DMS 273 treated with DMSO at 0.1 percent for 48 hours (cell line): ENCODE results near the gene MYO5B.
"Not testable (repeated sequence)": the region's sequence is repeated elsewhere in the genome, so short reads cannot be mapped to it uniquely, and the experiment has no call there.

ENCODE experiments used
- DNase-seq: peaks from one replicate; lab custom pipeline; 2025; lab: John Stamatoyannopoulos, UW

The MYO5B gene

DNA sequence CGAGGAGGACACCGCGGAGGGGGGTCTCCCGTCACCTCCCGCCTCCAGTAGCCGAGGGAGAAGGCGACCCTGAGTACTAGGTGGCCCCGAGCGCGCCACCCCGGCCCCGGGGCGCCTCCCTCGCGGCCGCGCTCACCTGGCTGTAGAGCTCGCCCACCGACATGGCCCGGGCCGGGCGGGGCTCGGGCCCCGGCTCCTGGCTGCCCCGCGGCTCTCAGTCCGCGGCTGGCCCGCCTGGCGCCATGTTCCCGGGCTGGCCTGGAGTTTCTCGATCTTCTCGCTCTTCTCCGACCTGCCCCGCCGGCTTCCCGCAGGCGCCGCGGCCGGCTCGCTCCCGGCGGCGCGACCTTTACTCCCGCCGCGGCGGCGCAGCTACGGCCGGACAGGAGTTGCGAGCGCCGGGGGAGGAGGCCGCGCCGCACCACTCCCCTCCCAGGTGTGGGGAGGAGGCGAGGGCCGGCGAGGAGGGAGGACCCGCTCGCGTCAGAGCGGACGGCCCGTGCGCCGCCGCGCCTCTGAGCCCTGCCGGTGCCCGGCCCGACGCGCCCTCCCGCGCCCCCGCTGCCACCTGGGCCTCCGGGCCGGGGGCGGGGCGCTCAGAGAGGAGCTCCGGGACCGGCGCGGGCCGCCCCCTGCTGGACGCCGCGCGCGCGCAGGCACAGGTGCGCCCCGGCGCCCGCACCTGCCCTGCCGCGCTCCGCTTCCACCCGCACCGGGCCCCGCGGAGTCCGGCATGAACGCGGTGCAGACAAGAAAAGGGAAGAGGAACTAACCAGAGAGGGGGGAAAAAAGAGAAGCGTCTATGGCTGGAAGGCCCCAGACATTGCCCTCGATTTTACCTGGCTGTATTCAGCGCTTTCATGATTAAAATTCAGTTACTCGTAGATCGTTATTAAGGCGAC, at the start of gene MYO5B:
TSS of gene MYO5B (minus strand) at position 517 of the 902 bp plus-strand sequence. CDS start at position 163, 354 bp downstream.
- no peak for DNase-seq

DNA sequence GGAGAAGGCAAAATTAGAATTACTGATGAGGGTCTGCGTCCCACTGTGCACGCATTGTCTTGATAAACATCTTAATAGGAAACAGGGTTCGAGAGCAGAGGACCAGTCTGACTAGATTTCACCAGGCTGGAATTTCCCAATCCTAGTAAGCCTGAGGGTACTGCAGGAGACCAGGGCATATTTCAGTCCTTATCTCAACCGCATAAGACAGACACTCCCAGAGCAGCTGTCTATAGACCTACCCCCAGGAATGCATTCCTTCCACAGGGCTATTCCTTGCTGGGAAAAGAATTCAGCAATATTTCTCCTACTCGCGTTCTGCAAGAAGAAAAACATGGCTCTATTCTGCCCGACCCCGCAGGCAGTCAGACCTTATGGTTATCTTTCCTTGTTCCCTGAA, 46.8 kb upstream of the MYO5B start:
- not testable (repeated sequence) for DNase-seq

DNA sequence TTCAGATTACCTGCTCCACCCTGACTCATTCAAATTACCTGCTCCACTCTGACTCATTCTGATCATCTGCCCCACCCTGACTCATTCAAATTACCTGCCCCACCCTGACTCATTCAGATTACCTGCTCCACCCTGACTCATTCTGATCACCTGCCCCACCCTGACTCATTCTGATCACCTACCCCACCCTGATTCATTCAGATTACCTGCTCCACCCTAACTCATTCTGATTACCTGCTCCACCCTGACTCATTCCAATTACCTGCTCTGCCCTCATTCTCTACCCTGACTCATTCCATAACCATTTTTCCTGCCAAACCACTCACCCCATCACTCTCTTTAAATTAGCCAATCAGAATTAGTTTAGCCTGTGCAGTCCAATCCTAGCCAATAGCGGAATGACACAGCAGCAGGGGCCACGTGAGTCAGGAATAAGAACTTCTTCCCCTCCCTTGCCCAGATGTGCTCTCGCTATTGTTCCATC, 45.2 kb upstream of the MYO5B start:
- no peak for DNase-seq

GRCh38 chr18:50232419-50232818, 37.5 kb upstream of the MYO5B start:
- no peak for DNase-seq

DNA sequence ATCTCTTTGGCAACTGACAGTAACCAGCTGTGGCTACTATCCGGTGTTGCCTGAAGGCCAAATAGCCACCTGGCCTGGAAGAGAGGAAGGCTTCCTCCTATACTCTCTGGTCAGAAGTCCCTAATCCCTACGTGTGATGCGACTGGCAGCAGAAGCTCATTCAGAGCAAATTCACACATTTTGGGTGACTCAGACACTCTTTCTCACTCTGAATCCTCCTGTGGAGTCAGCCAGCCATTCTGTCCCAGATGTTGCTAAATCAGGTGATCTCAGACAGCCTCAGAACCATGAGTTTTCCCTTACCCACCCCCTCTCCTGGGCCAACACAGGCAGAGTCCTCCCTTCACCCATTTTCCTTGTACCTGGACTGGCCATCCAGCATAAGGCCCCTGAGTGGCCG, 36.7 kb upstream of the MYO5B start:
- DNase-seq: no peak

GRCh38 chr18:50220249-50220648, 25.3 kb upstream of the MYO5B start:
- DNase-seq: not testable (repeated sequence)

DNA sequence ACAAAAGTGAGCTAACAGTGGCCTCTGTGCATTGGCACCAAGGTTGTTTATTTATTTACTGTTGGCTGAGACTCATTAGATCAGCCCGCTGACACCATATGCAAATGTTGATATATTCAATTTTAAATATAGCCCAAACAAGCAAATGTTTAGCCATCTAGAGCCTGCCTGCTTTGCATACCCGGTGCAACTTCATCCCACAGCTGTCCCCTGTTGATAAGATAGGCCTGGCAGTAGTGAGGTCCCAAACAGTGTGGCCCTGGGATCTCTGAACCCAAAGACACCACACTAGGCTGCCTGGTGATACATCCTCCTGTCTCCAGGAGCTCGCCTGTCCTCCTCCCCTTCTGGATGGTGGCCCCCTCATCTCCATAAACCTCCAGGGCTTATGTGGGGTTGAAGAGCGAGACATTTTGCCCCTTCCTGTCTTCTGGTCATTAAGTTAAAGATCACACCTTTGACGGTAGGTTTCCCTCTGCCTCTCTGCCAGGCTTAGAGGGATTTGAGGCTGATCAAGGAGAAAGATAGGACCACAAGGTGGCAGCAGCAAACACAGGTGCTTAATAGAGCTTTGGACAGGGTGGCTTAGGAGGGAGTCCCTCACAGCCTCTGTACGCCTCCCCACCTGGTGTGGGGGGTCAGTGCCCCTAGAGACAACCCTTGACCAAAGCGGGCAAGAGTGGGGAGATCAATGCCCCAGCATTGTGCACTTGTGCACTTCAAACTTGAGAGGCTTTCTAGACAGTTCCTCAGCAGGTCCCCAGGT, 23.7 kb upstream of the MYO5B start:
- DNase-seq: no peak

GRCh38 chr18:50209311-50209710, 14.4 kb upstream of the MYO5B start:
- no peak for DNase-seq

DNA sequence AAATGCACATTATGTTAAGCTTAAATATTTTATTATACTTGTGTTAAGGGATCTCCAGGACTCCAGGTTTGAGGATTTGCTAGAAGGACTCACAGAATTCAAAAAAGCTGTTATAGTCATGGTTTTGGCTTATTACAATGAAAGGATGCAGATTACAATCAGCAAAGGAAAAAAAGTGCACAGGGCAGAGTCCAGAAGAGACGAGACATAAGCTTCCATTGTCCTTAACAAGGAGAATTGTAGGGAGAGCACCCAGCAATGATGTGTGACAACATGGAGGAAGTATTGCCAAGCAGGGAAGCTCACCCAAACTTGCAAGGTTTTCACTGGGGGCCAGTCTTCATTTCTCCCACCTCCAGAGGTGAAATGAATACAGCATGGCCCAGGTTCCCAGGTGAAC, 12.8 kb upstream of the MYO5B start:
- no peak for DNase-seq

GRCh38 chr18:50203801-50204604, 9.1 kb upstream of the MYO5B start:
- DNase-seq: peak; percentile 11

- no peak for DNase-seq
These were observed 6.6 kb upstream of the MYO5B start for GRCh38 chr18:50201476-50202018.

- no peak for DNase-seq
These were observed 5.0 kb upstream of the MYO5B start for GRCh38 chr18:50199921-50200320.

- DNase-seq: no peak
These were observed 4.5 kb upstream of the MYO5B start for GRCh38 chr18:50199346-50199855.

GRCh38 chr18:50196261-50196660, 1.3 kb upstream of the MYO5B start:
- DNase-seq: no peak

- no peak for DNase-seq
These were observed 742 bp upstream of the MYO5B start for GRCh38 chr18:50195689-50196088.

DNA sequence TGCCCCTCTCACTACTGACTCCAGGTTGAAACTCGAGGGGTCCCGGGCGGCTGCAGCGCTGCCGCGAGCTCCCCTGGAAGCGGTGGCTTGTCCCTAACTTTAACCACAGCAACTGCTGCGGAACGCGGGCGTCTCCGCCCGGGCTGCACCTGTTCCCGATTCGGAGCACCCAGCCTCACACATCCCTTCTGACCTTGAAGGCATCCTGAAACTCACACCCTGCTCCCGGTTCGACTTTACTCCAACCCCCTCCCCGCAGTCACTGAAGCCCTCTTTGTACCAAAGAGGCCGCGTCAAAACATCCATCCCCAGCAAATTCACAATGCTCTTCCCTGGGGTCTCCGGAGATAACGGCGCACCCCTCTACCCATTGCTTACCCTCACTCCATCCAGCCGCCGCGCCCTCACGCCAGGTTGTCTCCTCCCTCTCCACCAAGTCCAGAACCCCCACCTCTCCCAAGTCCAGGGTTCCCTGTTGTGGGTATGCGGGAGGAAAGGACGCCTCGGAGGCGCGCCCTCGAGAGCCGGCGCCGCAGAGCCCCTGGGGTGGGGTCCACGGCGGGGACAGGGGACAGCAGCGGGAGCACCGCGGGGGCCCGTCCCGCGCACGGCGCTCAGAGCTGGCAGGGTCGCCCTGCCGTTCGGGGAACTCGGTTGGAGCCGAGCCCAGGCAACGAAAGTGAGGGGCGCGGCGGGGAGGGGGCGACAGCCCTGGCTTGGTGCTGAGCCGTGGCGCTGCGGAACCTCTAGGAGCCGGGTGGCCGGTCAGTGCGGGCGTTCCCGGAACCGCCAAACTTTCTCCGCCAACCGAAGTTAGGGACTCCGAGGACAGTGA, 934 bp downstream of the MYO5B start:
- no peak for DNase-seq

GRCh38 chr18:50192995-50193795, 1.8 kb downstream of the MYO5B start:
- no peak for DNase-seq

GRCh38 chr18:50190926-50191325, 4.0 kb downstream of the MYO5B start:
- DNase-seq: no peak

DNA sequence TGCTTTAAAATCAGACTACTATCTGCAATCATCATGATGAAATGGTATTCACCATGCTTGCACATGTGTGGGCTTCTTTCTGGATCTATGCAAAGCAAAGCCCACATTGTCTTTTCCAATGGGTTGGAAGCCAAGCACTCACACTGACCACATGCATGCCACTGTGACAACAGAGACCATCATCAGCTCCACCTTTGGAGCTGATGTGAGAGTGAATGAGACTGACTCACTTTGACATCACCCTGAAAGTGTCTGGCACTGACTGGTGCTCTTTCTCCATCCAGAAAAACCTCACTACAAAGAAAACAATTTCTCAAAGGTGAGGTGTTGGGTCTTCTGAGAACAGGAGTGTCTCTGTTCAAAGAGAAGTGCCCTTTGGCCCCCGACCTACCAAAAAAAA, 4.7 kb downstream of the MYO5B start:
- no peak for DNase-seq

DNA sequence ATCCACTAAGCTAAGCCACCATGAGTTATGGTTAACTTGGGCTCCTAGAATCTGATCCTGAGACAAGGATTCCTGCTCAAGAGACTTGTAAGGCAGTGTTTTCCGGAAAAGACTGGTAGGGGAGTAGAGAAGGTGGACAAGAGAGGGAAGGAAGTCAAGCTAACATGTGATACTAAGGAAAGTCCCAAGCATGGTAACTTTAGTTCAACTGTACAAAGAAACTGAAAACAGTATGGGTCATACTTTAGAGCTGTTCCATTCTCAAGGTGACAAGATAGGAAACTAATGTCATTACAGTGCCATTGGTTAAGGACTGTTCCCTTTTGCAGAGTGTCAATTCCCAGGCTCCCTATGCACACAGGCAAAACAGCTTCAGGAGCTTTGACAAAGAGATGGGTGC, 5.8 kb downstream of the MYO5B start:
- DNase-seq: no peak
